Medulla oblongata (tissue), 1 donor: ENCODE measurements around the gene ESPNL.
A peak's percentile ranks its signal among the peaks of the same experiment; 100 is the strongest.
"Not testable (repeated sequence)": the region's sequence is repeated elsewhere in the genome, so short reads cannot be mapped to it uniquely, and the experiment has no call there.

Experiments
- DNase-seq: peaks from one replicate; pipeline ENCODE4 v3.0.0-alpha.2; 2015; ENCODE audit errors: extremely low spot score

The ESPNL gene

DNA sequence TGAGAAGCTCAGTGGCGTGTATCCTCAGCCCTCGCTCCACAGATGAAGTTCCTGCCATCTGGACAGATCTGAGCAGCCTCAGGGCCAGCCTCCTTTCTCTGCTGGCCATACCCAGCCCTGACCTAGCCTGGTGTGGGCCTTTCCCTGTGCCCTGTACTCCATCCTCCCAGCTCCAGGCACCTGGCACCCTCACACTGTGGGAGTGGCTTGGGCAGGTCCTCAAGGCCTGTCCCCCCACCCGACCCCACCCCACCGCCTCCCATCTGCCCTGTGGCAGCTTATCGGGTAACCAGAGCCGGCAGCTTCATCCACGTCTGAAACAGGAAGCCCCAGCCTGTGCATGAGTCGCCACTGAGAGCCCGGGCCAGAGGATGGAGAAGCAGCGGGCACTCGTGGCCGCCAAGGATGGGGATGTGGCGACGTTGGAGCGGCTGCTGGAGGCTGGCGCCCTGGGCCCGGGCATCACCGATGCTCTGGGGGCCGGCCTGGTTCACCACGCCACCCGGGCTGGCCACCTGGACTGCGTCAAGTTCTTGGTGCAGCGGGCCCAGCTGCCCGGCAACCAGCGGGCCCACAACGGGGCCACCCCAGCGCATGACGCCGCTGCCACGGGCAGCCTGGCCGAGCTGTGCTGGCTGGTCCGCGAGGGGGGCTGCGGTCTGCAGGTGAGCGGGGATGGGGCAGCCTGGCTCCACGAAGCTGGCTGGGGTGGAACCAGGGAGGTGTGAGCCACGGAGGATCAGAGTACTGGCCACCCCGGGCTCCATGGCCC lies at the start of gene ESPNL:
TSS of gene ESPNL (plus strand) at position 292 of the 772 bp plus-strand sequence. CDS start at position 372, 80 bp downstream.
- DNase-seq: no peak

- no peak for DNase-seq
Measured at GRCh38 chr2:238053191-238053776, 46.9 kb upstream of the ESPNL start.

DNA sequence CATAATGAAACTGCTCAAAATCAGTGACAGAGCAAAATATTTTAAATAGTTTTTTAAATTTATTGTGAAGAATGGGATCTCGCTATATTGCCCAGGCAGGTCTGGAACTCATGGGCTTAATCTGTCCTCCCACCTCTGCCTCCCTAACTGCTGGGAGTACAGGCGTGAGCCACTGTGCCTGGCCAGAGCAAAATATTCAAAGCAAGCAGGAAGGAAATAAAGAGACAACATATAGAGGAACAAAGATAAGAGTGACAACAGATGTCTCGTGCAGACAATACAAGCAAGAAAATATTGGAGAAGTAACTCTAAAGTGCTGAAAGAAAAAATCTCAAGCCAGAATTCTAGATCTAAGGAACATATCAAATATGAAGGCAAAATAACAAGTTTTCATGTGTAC lies 44.3 kb upstream of the ESPNL start:
- no peak for DNase-seq

DNA sequence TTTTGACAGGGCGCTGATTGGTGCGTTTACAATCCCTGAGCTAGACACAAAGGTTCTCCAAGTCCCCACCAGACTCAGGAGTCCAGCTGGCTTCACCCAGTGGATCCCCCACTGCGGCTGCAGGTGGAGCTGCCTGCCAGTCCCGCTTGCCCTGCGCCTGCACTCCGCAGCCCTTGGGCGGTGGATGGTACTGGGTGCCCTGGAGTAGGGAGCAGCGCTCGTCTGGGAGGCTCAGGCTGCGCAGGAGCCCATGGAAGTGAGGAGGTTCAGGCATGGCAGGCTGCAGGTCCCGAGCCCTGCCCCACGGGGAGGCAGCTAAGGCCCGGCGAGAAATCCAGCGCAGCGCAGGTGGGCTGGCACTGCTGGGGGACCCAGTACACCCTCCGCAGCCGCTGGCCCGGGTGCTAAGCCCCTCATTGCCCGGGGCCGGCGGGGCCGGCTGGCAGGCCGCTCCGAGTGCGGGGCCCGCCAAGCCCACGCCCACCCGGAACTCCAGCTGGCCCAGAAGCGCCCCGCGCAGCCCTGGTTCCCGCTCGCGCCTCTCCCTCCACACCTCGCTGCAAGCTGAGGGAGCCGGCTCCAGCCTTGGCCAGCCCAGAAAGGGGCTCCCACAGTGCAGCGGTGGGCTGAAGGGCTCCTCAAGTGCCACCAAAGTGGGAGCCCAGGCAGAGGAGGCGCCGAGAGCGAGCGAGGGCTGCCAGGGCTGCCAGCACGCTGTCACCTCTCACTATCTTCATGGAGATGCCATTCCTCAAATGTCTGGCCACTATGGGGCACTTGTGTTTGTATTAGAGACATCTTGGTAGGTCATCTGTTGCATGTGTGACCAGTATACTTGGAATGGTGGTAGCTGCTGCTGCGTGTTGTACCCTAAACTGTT lies 42.2 kb upstream of the ESPNL start:
- DNase-seq: not testable (repeated sequence)

- DNase-seq: no peak
Measured at GRCh38 chr2:238059505-238059904, 40.6 kb upstream of the ESPNL start.

DNA sequence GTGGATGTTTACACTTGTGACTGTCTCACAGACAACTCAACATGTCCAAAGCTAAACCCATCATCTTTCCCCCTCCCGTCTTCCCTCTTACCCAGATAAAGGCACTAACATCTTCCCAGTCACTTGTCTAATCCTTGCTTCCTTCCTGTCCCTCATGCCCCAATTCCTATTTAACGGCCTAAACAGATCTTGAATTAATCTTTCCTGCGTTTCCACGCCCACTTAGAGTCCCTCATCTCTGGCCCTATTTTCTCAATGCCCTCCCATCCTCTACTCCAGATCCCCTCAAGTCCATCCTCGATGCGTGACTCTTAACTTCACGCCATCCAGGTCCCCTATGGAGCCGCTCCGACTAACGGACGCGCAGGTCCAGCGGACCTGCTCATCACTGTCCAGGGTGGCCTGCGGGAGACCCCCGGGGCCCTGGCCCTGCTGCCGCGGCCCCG lies 40.0 kb upstream of the ESPNL start:
- DNase-seq: peak; percentile 16

DNA sequence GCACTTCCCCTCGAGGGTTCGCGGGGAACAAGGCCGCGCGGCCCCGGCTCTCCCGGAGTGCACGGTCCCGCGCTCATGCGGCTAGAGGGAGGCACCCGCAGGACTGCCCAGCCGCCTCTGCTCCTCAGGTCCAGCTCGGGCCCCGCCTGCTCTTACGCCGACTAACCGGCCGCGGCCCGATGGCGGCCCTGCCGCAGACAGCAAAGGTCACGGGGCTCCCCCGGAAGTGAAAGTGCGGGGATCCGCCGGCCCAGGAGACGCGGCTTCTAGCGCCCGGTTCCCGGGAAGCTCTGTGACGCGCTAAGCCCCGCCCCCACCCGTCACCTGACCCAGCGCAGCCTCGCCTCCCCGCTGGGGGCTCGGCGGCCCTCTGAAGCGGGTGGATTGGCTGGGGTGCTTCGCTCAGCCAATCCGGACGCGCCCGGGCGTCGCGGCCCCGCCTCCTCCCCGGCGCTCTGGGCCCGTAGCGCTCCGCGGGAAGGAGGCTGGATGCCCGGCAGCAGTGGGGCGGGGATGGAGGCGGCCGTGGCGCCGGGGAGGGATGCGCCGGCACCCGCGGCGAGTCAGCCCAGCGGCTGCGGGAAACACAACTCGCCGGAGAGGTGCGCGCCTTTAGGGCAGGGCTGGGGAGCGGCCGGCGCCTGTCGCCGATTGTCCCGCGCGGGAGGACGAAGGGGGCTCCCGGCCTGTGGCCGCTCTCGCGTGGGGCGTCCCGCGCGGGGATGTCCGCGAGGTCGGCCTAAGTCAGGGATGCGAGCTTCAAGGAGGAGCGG lies 39.4 kb upstream of the ESPNL start, which contains the start of gene SCLY:
TSS of gene SCLY (plus strand) at position 460 of the 773 bp plus-strand sequence. CDS start at position 514, 54 bp downstream.
- DNase-seq: peak; percentile 99

DNA sequence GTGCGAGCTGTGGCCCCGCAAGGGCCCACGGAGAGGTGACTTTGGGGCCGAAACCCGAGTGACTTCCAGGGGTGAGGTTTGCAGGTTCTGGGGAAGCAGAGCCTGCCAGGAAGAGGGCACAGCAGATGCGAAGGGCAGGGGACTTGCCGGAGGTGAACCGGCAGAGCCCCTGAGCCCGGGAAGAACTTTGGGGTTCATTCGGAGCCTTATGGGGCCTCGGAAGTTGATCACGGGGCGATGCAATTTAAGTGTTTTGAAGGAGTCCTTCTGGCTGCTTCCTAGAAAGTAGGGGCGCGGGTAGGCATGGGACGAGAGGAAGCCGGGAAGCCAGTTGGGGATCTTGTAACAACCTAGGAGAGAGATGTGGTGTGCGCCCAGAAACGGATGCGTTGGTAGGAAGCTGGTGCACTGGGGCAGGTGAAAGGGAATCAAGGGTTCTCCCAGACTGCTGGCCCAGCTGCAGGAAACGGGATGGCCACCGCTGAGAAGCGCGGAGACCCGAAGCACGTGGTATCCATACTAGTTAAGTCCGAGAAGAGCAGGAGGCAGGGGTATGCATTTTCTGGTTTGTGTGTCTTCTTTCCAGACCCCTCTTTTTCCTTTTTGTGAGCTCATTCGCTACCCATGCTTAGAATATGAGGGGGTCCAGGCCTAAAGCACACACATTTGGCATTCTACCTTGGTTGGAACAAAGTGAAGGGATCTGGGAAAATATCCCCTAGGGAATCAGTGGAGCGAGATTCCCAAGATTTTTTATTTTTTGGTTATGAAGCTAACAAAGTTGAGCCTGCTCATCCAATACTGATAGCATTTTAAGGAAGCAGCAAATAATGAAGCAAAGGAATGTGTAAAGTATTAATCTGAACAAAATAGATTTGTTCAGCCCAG lies 38.6 kb upstream of the ESPNL start:
- peak; percentile 21 for DNase-seq

DNA sequence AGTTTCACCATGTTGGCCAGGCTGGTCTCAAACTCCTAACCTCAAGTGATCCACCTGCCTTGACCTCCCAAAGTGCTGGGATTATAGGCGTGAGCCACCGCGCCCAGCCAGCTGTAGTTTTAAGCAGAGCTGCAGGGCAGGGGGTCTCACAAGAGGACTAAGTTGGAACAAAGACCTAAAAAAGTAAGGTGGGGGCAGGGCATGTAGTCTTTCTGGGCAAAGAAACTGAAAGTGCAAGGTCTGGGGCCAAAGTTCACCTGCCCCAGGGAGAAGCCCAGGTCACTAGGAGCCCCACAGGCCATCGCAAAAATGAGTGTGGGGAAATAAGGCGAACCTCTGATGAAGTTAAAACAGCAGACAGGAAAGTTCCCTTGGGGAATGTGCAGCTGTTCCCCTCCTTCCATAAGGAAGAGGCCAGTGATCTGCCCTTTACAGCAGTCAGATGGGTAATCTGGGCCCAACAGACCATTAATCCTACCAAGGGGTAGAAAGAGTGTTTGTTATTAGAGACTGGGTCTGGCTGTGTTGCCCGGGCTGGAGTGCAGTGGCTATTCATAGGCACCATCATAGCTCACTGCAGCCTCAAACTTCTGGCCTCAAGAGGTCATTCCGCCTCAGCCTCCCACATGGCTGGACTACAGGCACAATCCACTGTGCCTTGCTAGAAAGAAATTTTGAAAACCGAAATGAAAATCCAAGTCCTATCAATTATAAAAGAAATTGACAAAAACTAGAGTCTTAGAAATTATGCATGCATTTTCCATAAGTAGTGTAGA lies 36.5 kb upstream of the ESPNL start:
- DNase-seq: no peak

DNA sequence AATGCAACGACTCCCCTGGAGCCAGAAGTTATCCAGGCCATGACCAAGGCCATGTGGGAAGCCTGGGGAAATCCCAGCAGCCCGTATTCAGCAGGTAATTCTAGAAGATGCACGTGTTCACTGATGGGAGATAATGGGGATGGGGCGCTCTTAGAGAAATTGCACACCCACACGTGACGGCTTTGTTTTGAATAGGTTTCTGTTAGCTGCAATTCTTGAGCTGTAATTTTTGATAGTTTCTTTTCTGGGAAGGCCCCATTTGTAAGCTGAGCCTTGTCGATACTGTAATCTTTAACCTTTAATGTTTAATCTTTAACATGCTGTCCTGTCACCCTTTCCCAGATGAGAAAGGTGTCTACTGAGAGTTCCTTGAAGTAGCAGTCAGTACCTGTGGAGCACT lies 35.8 kb upstream of the ESPNL start:
- DNase-seq: no peak

DNA sequence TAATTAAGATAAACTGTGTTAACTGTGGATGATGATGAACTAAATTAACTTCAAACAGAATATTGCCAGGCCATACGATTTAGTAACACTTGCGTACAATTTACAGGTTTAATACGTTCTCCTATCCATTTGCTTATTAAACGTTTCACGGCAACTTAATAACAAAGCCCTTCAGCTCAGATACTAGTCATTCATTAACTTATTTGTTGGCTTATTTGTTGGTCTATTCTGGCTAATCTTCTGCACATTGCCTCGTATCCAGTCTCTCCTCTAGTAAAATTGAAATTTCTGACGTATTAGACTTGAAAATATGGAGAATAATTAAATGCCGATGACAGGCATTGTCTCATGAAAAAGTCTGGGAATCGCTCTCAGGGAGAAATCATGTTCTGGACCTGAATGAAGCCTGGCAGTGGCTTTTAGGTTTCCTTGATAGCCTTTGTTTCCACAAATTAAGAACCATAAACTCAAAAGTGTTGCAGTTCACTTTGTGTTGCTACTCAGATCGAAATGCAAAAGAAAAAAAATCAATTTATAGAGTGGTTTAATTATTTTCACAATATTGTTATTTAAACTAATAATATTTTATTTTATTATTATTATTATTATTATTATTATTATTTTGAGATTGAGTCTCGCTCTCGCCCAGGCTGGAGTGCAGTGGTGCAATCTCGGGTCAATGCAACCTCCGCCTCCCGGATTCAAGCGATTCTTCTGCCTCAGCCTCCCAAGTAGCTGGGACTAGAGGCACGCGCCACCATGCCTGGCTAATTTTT lies 34.9 kb upstream of the ESPNL start:
- DNase-seq: no peak

DNA sequence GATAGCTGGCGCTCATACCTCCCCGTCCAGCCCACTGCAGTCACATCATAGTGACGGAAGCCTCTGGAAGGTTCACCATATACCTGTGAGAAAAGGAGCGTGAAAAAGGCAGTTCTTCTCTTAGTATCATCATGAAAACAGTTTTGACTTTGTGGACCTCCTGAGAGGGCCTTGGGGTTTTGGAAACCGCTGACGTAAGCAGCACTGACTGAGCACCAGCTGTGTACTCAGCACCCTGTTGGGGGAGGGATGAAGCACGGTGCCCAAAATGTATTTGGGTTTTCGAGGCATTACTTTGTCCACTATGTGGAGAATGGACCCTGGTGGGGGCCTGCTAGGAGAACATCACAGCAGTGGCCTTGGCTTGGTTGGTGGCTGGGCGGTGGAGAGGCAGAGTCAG lies 33.9 kb upstream of the ESPNL start:
- DNase-seq: no peak

GRCh38 chr2:238066718-238067117 lies 33.4 kb upstream of the ESPNL start:
- DNase-seq: not testable (repeated sequence)

DNA sequence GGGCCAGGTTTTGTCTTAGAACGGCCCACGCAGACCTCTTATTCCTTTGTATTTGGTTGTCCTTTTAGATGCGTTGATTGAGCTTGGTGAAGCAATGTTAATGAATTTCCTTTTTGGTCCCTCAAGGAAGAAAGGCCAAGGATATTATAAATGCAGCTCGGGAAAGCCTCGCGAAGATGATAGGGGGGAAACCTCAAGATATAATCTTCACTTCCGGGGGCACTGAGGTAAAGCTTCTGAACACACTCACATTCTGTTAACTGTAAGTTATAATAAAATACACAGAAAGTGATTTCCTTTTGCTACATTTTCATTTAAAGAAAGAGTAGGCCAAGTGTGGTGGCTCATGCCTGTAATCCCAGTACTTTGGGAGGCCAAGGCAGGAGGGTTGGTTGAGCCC lies 32.2 kb upstream of the ESPNL start:
- DNase-seq: no peak

- DNase-seq: no peak
Measured at GRCh38 chr2:238069021-238069709, 31.0 kb upstream of the ESPNL start.

DNA sequence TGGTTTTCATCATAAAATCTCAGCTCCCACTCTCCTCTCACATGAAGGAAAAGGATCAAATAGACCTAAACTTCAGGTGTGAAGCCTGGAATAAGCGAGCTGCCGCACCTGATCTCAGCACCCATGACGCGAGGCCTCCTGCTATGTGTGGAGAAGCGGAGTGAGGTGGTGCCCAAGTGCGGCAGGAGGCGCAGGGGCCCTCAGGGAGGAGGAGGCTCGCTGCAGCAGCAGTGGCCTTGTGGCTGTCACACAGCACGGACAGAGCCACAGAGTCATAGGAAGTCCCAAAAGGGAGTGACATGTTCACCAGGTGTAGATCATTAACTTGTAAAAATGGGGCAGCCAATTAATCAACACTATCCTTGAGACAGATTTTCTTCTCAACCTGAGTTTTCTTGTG lies 30.3 kb upstream of the ESPNL start:
- DNase-seq: no peak

- DNase-seq: no peak
Measured at GRCh38 chr2:238075397-238075796, 24.7 kb upstream of the ESPNL start.

DNA sequence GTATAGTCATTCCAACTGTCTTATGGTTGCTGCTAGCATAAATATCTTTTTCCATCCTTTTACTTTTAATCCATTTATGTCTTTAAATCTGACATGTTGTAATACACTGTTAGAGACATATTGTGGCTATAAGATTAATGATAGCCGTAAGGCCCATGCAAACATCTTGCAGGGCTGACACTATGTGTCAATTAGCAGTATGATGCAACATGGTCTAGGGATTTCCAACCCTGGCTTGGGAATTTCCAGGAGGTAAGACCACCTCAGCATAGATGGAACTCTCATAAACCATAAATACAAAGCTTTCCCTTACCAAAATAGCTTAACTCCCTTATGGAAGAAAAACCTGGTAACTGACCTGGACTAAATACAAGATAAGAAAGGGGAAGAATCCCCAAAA lies 22.8 kb upstream of the ESPNL start:
- no peak for DNase-seq
